ENCODE results near the gene SSX2IP.

DNA sequence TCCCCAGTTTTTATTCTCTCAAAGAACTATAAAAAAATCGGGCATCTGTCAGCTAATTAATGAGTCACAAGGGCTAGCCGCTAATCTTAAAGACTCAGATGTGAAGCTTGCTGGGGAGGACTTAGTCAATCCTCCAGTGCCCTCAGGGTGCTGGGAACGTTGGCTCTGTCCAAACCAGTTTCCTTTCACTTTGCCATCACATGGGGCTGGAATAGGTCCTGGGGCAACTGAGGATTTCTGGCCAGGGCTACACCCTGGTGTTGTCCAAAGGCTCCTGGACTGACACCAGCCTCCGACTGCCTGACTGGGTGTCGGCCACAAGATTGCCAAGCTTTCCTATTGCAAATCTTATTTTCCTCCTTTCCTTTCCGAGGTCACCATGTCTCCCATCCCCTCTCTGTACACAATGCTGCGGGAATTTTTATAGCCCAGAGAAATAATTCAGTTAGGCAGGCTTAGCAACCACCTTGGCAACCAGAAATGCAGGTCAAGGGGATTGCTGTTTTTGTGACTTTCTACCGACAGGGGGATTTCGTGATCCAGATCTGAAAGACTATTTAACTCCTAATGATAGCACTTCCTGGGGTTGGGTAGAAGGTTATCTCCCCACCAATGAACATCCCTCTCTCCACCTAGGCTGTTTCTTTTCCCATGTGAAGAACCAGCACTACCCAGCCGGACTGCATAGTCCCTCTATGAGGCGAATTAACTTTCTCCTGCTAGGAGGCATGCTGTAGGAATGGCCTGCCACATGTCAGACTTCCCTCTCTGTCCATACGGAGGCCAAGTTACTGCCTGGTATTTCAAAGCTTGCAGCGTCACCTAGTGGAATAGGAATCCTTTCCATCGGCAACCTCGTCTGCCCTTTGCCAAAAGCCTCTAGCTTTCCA lies 86.1 kb downstream of the SSX2IP start:
- TF ChIP-seq CTCF (IDR thresholded peaks at IDR 0.05) (peak; percentile 69 to 82 (median 79)), EP300 (IDR thresholded peaks at IDR 0.05) (no peak)
